ENCODE measurements around the gene MEIOSIN. TPM values are rescaled to one million over a fixed set of nuclear protein-coding genes. Genes with fewer than 3 reads are reported as not detected.

The MEIOSIN gene
- total and polyA plus RNA-seq, 2 donors, result 0.02 TPM; not detected in 1

DNA sequence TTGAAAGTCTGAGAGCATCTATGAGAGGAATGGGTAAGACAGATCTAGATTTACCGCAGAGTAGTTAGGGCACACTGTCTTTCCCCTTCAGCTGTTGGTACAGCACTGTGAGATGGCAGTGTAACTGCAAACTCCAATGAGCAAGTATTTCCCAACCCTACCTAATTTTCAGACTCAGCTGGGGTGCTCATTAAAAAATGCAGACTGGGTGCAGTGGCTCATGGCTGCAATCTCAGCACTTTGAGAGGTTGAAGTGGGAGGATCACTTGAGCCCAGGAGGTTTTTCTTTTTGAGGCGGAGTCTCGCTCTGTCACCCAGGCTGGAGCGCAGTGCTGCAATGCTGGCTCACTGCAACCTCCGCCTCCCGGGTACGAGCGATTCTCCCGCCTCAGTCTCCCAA is 28.1 kb upstream of the MEIOSIN start:
- no peak for DNase-seq (ENCODE audit: low read depth in 6 of 9, low spot score in 9 of 9)
- 94% methylated on average over 9 of the region's 9 CpGs for WGBS
- no peak overlapping the region for H3K27ac ChIP-seq (ENCODE audit: low read depth in 1 of 2, low read length in 1 of 2)
- no peaks in the 10 kb centered on the region for H3K27me3 ChIP-seq (ENCODE audit: control insufficient read depth in 2 of 2, insufficient read depth in 1 of 2, low read length in 1 of 2)
- no peaks in the 10 kb centered on the region for H3K4me1 ChIP-seq (ENCODE audit: control insufficient read depth in 2 of 2, insufficient read depth in 2 of 2, low read length in 2 of 2)
- H3K9me3 ChIP-seq (ENCODE audit: control insufficient read depth in 2 of 2, insufficient read depth in 1 of 2, low read length in 1 of 2), result peaks cover 0 to 5% of the 10 kb centered on the region in 2 donors
- peaks cover 9 to 21% of the 10 kb centered on the region in 2 donors for H3K36me3 ChIP-seq (ENCODE audit: control insufficient read depth in 2 of 2, insufficient read depth in 2 of 2, low read length in 1 of 2)
- no peak overlapping the region for H3K4me3 ChIP-seq (ENCODE audit: low read length in 2 of 2)

DNA sequence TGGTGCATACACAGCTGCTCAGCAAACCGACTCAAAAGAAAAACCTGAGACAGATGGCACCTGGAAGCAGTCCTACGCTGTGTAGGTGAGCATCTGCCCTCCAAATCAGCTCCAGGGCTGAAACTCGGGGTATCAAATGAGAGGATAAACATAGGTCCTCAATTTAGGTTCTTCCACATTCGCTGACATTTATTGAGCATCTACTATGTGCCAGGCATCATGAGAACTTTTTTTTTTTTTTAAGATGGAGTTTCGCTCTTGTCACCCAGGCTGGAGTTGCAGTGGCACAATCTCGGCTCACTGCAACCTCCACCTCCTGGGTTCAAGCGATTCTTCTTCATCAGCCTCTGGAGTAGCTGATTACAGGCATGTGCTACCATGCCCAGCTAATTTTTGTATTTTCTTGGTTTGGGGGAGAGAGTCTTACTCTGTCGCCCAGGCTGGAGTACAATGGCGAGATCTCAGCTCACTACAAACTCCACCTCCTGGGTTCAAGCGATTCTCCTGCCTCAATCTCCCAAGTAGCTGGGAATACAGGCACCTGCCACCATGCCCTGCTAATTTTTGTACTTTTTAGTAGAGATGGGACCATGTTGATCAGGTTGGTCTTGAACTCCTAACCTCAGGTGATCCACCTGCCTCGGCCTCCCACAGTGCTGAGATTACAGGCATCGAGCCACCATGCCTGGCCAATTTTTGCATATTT is 27.4 kb upstream of the MEIOSIN start:
- Histone ChIP-seq H3K36me3 (ENCODE audit: control insufficient read depth in 2 of 2, insufficient read depth in 2 of 2, low read length in 1 of 2) (peaks cover 9 to 24% of the 10 kb centered on the region in 2 donors), H3K4me1 (ENCODE audit: control insufficient read depth in 2 of 2, insufficient read depth in 2 of 2, low read length in 2 of 2) (no peaks in the 10 kb centered on the region), H3K4me3 (ENCODE audit: low read length in 2 of 2) (no peak overlapping the region), H3K9me3 (ENCODE audit: control insufficient read depth in 2 of 2, insufficient read depth in 1 of 2, low read length in 1 of 2) (peaks cover 0 to 5% of the 10 kb centered on the region in 2 donors), H3K27me3 (ENCODE audit: control insufficient read depth in 2 of 2, insufficient read depth in 1 of 2, low read length in 1 of 2) (no peaks in the 10 kb centered on the region), H3K27ac (ENCODE audit: low read depth in 1 of 2, low read length in 1 of 2) (no peak overlapping the region)
- WGBS, result 93% methylated on average over 12 of the region's 12 CpGs
- no peak for DNase-seq (ENCODE audit: low read depth in 6 of 9, low spot score in 9 of 9)

DNA sequence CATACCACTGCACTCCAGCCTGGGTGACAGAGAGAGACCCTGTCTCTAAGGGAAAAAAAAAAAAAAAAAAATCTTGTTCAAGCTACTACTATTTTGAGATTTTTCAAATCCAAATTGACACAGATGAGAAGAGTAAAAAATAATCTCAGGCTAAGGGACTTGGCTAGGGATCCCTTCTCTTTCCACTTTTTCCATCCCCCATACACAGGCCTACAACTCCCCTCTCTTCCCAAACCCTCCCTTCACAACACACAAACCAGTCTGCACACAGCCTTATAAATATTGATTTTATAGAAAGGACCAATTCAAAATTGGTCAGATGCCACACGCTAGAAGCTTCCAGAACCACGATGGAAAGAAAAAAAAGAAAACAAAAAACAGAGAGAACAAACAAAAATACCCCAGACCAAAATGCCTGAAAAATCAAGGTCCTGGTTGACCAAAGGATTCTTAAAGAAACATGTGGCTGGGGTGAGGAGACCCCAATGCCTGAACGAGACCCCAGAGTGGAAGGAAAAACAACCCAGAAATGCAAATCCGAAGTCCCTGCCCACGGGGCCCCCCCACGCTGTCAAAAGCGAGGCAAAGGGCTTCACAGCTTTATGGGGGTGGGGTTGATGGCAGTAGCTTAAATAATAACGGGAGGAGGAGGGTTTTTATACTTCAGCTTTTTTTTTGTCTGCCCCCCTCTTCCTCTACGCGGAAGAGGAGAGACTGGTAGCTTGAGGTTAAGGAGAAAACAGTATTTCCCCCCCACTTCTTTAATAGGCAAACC is 22.7 kb upstream of the MEIOSIN start:
- H3K27me3 ChIP-seq (ENCODE audit: control insufficient read depth in 2 of 2, insufficient read depth in 1 of 2, low read length in 1 of 2), result no peaks in the 10 kb centered on the region

DNA sequence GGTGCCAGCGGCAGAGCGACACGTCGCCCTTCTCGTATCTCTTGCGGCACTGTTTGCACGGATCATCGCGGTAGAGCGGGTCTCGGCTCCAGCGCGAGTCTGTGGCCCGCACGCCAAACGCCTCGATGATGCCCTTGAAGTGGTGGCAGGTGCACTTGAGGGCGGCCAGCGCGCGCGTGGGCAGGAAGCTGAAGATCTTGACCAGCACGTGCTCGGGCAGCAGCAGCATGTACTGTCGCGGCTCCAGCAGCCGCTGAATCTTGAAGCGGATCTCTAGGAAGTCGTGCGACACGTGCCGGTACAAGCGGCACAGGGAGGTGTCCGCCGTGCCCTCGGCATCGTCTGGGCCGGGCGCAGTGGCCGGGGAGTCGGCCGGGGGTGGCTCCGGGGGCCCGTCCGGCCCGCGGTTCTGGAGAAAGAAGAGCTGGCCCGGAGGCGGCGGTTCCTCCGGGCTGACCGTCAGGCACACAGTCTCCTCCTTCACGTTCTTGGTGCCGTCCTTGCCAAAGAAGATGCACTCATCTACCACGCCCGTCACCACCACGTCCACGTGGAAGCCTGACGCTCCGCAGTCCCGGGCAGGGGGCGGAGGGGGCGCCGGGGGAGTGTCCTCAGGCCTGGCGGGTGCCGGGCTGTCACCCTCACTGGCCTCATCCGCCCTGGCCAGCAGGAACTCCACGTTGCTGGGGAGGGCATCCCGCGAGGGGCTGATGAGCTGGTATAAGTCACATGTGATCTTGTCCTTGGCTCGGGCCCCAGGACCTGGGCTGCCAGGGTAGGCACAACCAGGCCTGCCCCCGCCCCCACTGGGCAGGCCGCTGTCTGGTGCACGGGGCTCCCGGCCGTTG is 21.2 kb upstream of the MEIOSIN start:
- WGBS, result 98% methylated on average over 76 of the region's 76 CpGs

More for the DNA sequence above, 22.7 kb upstream of the MEIOSIN start:
- 93% methylated on average over 10 of the region's 10 CpGs for WGBS
- H3K36me3 ChIP-seq (ENCODE audit: control insufficient read depth in 2 of 2, insufficient read depth in 2 of 2, low read length in 1 of 2), result peaks cover 19 to 28% of the 10 kb centered on the region in 2 donors
- H3K4me3 ChIP-seq (ENCODE audit: low read length in 2 of 2), result no peak overlapping the region
- H3K9me3 ChIP-seq (ENCODE audit: control insufficient read depth in 2 of 2, insufficient read depth in 1 of 2, low read length in 1 of 2), result peaks cover 0 to 5% of the 10 kb centered on the region in 2 donors
- no peak for DNase-seq (ENCODE audit: low read depth in 6 of 9, low spot score in 9 of 9)
- no peaks in the 10 kb centered on the region for H3K4me1 ChIP-seq (ENCODE audit: control insufficient read depth in 2 of 2, insufficient read depth in 2 of 2, low read length in 2 of 2)
- no peak overlapping the region for H3K27ac ChIP-seq (ENCODE audit: low read depth in 1 of 2, low read length in 1 of 2)

DNA sequence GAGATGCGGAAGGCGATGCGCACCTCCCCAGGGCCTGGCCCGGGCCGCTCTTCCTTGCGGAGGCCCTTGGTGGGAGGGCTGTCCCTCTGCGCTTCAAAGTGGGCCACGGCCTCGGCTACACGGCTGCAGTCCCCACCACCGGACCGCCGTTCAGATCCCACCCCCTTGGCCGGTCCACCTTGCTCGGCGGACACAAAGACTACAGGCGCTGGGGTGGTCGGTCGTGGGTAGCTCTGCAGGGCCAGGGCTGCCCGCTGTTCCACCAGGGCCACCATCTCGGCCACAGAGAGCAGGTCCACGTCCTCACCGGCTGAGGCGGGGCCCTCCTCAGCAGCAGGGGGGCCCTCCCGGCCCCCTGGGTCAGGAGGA is 20.6 kb upstream of the MEIOSIN start:
- no peak overlapping the region for H3K27ac ChIP-seq (ENCODE audit: low read depth in 1 of 2, low read length in 1 of 2)
- H3K4me3 ChIP-seq (ENCODE audit: low read length in 2 of 2), result no peak overlapping the region
- 99% methylated on average over 25 of the region's 25 CpGs for WGBS
- no peaks in the 10 kb centered on the region for H3K27me3 ChIP-seq (ENCODE audit: control insufficient read depth in 2 of 2, insufficient read depth in 1 of 2, low read length in 1 of 2)
- H3K4me1 ChIP-seq (ENCODE audit: control insufficient read depth in 2 of 2, insufficient read depth in 2 of 2, low read length in 2 of 2), result peaks cover 8 to 9% of the 10 kb centered on the region in 2 donors
- H3K36me3 ChIP-seq (ENCODE audit: control insufficient read depth in 2 of 2, insufficient read depth in 2 of 2, low read length in 1 of 2), result peaks cover 19 to 28% of the 10 kb centered on the region in 2 donors
- DNase-seq (ENCODE audit: low read depth in 6 of 9, low spot score in 9 of 9), result no peak
- H3K9me3 ChIP-seq (ENCODE audit: control insufficient read depth in 2 of 2, insufficient read depth in 1 of 2, low read length in 1 of 2), result peaks cover 0 to 5% of the 10 kb centered on the region in 2 donors

More for the DNA sequence above, 21.2 kb upstream of the MEIOSIN start:
- Histone ChIP-seq H3K4me3 (ENCODE audit: low read length in 2 of 2) (no peak overlapping the region), H3K36me3 (ENCODE audit: control insufficient read depth in 2 of 2, insufficient read depth in 2 of 2, low read length in 1 of 2) (peaks cover 19 to 28% of the 10 kb centered on the region in 2 donors), H3K9me3 (ENCODE audit: control insufficient read depth in 2 of 2, insufficient read depth in 1 of 2, low read length in 1 of 2) (peaks cover 0 to 5% of the 10 kb centered on the region in 2 donors), H3K4me1 (ENCODE audit: control insufficient read depth in 2 of 2, insufficient read depth in 2 of 2, low read length in 2 of 2) (peaks cover 8% of the 10 kb centered on the region in 2 donors), H3K27me3 (ENCODE audit: control insufficient read depth in 2 of 2, insufficient read depth in 1 of 2, low read length in 1 of 2) (no peaks in the 10 kb centered on the region), H3K27ac (ENCODE audit: low read depth in 1 of 2, low read length in 1 of 2) (no peak overlapping the region)
- no peak for DNase-seq (ENCODE audit: low read depth in 6 of 9, low spot score in 9 of 9)

DNA sequence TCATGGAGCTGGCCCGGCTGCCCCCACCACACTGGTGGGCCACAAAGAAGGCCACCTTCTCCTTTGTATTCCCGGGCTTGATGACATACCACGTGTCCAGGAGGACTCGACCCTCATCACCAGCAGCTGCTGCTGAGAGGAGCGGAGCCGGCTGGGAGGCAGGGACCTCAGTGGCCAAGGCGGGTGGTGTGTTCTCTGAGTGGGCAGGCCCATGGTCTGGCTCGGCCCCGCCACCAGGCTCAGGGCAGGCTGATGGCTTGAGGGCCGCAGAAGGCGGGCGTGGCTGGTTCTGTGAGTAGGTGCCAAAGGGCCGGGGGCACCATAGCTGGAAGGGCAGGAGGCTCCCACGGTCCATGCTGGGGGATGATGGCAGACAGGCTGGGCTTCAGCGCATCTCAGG is 20.1 kb upstream of the MEIOSIN start:
- Histone ChIP-seq H3K27me3 (ENCODE audit: control insufficient read depth in 2 of 2, insufficient read depth in 1 of 2, low read length in 1 of 2) (no peaks in the 10 kb centered on the region), H3K4me3 (ENCODE audit: low read length in 2 of 2) (no peak overlapping the region), H3K4me1 (ENCODE audit: control insufficient read depth in 2 of 2, insufficient read depth in 2 of 2, low read length in 2 of 2) (peaks cover 11 to 14% of the 10 kb centered on the region in 2 donors), H3K9me3 (ENCODE audit: control insufficient read depth in 2 of 2, insufficient read depth in 1 of 2, low read length in 1 of 2) (peaks cover 0 to 4% of the 10 kb centered on the region in 2 donors), H3K36me3 (ENCODE audit: control insufficient read depth in 2 of 2, insufficient read depth in 2 of 2, low read length in 1 of 2) (peaks cover 19 to 28% of the 10 kb centered on the region in 2 donors), H3K27ac (ENCODE audit: low read depth in 1 of 2, low read length in 1 of 2) (no peak overlapping the region)
- 96% methylated on average over 15 of the region's 15 CpGs for WGBS
- no peak for DNase-seq (ENCODE audit: low read depth in 6 of 9, low spot score in 9 of 9)

DNA sequence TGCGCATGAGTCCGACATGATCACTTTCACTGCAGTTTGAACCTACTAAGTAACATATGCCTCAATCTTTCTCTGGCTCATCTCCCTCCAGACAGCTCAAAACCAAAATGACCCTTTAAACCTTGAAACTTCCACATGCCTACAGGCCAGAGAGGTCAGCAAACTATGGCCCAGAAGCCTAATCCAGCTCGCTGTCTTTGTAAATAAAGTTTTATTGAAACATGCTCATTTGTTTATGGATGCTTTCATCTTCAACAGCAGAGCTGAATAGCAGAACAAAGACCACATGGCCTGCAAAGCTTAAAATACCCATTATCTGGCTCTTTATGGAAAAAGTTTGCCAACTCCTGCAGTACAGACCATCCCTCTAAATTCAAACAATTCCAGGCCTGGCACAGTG is 18.1 kb upstream of the MEIOSIN start:
- Histone ChIP-seq H3K9me3 (ENCODE audit: control insufficient read depth in 2 of 2, insufficient read depth in 1 of 2, low read length in 1 of 2) (no peaks in the 10 kb centered on the region), H3K27me3 (ENCODE audit: control insufficient read depth in 2 of 2, insufficient read depth in 1 of 2, low read length in 1 of 2) (no peaks in the 10 kb centered on the region), H3K27ac (ENCODE audit: low read depth in 1 of 2, low read length in 1 of 2) (no peak overlapping the region), H3K4me3 (ENCODE audit: low read length in 2 of 2) (no peak overlapping the region), H3K36me3 (ENCODE audit: control insufficient read depth in 2 of 2, insufficient read depth in 2 of 2, low read length in 1 of 2) (peaks cover 19 to 25% of the 10 kb centered on the region in 2 donors), H3K4me1 (ENCODE audit: control insufficient read depth in 2 of 2, insufficient read depth in 2 of 2, low read length in 2 of 2) (peaks cover 14 to 19% of the 10 kb centered on the region in 2 donors)
- 99% methylated on average over 3 of the region's 3 CpGs for WGBS
- DNase-seq (ENCODE audit: low read depth in 6 of 9, low spot score in 9 of 9), result no peak

DNA sequence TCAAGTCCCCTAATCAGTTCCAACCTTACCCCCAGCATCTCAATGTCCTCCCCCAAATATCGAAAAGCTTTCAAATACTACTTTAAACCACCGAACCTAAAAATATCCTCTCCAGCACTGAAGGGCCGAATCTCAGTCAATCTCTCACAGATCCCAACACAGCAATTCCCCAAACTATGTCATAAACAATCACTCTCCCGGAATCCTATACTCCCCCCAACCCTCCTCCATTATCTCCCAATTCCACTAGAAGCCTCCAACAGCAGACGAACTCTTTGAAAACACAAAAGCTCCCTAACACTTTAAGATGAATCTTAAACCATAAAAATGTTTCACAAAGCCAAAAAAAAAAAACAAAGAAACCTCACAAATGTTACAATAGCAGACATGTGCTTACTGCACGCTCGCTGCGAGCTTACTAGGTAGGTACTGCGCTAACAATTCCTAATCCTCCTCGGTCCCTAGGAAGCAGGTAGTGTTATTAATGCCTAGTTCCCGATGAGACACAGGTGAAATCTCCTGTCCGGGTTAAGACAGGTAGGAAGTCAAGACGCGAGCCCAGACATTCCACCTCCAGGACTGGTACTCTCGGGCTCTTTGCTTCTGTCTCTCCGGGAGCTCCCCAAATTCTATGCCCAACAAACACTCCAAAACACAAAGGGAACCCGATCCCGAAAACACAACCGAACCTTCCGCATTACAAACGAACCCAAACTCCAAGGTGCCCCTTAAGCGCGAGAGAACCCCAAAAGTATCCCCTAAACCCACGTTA is 16.7 kb upstream of the MEIOSIN start:
- peak in 3 of 9 donors; percentile 21 to 41 (median 40) for DNase-seq (ENCODE audit: low read depth in 6 of 9, low spot score in 9 of 9)
- 5% methylated on average over 24 of the region's 24 CpGs for WGBS
- peak overlapping the region; percentile 72 to 74 for H3K27ac ChIP-seq (ENCODE audit: low read depth in 1 of 2, low read length in 1 of 2)
- H3K27me3 ChIP-seq (ENCODE audit: control insufficient read depth in 2 of 2, insufficient read depth in 1 of 2, low read length in 1 of 2), result no peaks in the 10 kb centered on the region
- peaks cover 13 to 23% of the 10 kb centered on the region in 2 donors for H3K36me3 ChIP-seq (ENCODE audit: control insufficient read depth in 2 of 2, insufficient read depth in 2 of 2, low read length in 1 of 2)
- peaks cover 14 to 19% of the 10 kb centered on the region in 2 donors for H3K4me1 ChIP-seq (ENCODE audit: control insufficient read depth in 2 of 2, insufficient read depth in 2 of 2, low read length in 2 of 2)
- H3K9me3 ChIP-seq (ENCODE audit: control insufficient read depth in 2 of 2, insufficient read depth in 1 of 2, low read length in 1 of 2), result no peaks in the 10 kb centered on the region
- peak overlapping the region; percentile 73 to 78 for H3K4me3 ChIP-seq (ENCODE audit: low read length in 2 of 2)
